Tibial nerve (tissue), 4 donors: ENCODE results near the gene SPART. TPM values are rescaled to one million over a fixed set of nuclear protein-coding genes. Genes with fewer than 3 reads are reported as not detected.

Experiments
- DNase-seq, 2 donors: peaks; one replicate each; pipeline ENCODE4 v3.0.0-alpha.2; 2019; ENCODE audit warnings: low spot score in 2 of 2
- H3K27ac ChIP-seq, 4 donors: fragments of 200-600 bp; sonication (generic) in 3 of 4; one replicate each; pipeline ENCODE4 v1.5.1; 2017 to 2019; ENCODE audit warnings: mild to moderate bottlenecking in 1 of 4
- H3K27me3 ChIP-seq, 2 donors: fragments of 200-600 bp; sonication (generic) in 1 of 2; one replicate each; pipeline versions ENCODE4 v1.5.1 to v1.6.0; 2017 to 2019
- H3K36me3 ChIP-seq, 3 donors: fragments of 200-600 bp; sonication (generic); one replicate each; pipeline ENCODE4 v1.5.1; 2018 to 2019
- H3K4me1 ChIP-seq, 4 donors: fragments of 200-600 bp; sonication (generic) in 3 of 4; one replicate each; pipeline ENCODE4 v1.5.1; 2017 to 2019
- H3K4me3 ChIP-seq, 4 donors: fragments of 200-600 bp; sonication (generic) in 3 of 4; one replicate each; pipeline ENCODE4 v1.5.1; 2017 to 2019; ENCODE audit warnings: mild to moderate bottlenecking in 1 of 4, moderate library complexity in 1 of 4
- H3K9me3 ChIP-seq, 4 donors: fragments of 200-600 bp; sonication (generic) in 3 of 4; one replicate each; pipeline ENCODE4 v1.5.1; 2017 to 2019
- EP300 ChIP-seq, 2 donors: sonication (generic); formaldehyde crosslinking; IDR thresholded peaks; one replicate each; pipeline ENCODE4 v1.6.1; 2017; ENCODE audit warnings: antibody characterized with exemption in 2 of 2, mild to moderate bottlenecking in 1 of 2
- POLR2A ChIP-seq, 2 donors: fragments of 450-650 bp; IDR thresholded peaks; one replicate each; pipeline ENCODE4 v1.6.1; 2017; ENCODE audit warnings: antibody characterized with exemption in 2 of 2, mild to moderate bottlenecking in 2 of 2, moderate library complexity in 2 of 2
- WGBS, 2 donors: methylation state at CpG; one replicate each; pipeline ENCODE4 v1.1.5; 2018; 5-methylcytosine and 5-hydroxymethylcytosine counted together
- total RNA-seq, 4 donors: library from RNA; depleted of rRNA; stranded (reverse); fragments of >200 nt; gene quantifications; one replicate each; pipeline ENCODE4 v1.1.0, GENCODE V29; 2016
- TF ChIP-seq, protein P1 (sequence below), 5 experiments: fragments of 200-600 bp in 3 of 5; fragments of 450-650 bp in 2 of 5; sonication (generic) in 3 of 5; IDR thresholded peaks; one replicate each; pipeline ENCODE4 v1.5.1; 2016 to 2019; ENCODE audit warnings: antibody characterized with exemption in 5 of 5, mild to moderate bottlenecking in 3 of 5, moderate library complexity in 2 of 5

Gene SPART
- total RNA-seq, 4 donors from 2014 or later: 50.7 to 77.4 (median 62.4) TPM

DNA sequence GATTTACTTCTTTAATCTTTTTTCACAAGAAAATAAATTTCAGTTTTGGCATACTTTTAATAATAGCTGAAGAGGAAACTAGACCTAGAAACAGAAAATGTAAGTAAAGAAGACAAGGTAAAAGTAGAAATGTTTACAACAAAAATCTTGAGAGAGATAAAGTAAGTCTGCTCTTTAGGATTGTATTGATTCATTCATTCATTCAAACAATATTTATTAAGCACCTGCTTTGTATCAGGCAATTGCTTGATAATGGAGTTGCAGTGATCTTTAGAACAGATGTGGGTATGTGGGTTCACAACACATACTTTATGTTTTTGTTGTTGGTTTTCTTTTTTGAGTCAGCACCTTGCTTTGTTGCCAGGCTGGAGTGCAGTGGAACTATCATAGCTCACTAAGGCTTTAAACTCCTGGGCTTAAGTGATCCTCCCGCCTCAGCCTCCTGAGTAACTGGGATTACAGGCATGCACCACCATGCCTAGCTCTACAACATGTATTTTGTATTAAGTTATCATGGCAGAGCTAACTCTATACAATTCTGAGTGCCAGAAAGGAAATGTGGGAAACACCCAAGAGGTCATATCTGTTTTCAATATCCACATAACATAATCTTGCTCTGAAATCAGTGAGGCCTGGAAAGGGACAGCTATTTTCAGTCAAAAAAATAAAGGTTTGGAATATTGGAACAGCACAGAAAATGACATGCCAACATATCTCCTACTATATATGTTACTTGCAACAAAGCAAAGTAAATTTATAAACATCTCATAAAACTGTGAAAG, 8.8 kb upstream of the SPART start:
- Histone ChIP-seq H3K27ac (no peak overlapping the region), H3K4me3 (no peak overlapping the region), H3K27me3 (no peaks in the 10 kb centered on the region), H3K9me3 (no peaks in the 10 kb centered on the region), H3K4me1 (peaks cover 0 to 44% (median 7%) of the 10 kb centered on the region in 4 donors), H3K36me3 (no peaks in the 10 kb centered on the region)
- TF ChIP-seq, protein P1, sequence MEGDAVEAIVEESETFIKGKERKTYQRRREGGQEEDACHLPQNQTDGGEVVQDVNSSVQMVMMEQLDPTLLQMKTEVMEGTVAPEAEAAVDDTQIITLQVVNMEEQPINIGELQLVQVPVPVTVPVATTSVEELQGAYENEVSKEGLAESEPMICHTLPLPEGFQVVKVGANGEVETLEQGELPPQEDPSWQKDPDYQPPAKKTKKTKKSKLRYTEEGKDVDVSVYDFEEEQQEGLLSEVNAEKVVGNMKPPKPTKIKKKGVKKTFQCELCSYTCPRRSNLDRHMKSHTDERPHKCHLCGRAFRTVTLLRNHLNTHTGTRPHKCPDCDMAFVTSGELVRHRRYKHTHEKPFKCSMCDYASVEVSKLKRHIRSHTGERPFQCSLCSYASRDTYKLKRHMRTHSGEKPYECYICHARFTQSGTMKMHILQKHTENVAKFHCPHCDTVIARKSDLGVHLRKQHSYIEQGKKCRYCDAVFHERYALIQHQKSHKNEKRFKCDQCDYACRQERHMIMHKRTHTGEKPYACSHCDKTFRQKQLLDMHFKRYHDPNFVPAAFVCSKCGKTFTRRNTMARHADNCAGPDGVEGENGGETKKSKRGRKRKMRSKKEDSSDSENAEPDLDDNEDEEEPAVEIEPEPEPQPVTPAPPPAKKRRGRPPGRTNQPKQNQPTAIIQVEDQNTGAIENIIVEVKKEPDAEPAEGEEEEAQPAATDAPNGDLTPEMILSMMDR (IDR thresholded peaks at IDR 0.05): no peak
- TF ChIP-seq POLR2A (IDR thresholded peaks at IDR 0.05): no peak
- no peak for TF ChIP-seq EP300 (IDR thresholded peaks at IDR 0.05)
- WGBS, 2 donors: 100% methylated on average over 1 of the region's 1 CpG
- no peak for DNase-seq

- 27 to 28% methylated on average over 3 of the region's 3 CpGs for WGBS, 2 donors
- no peak for DNase-seq
These were observed 6.8 kb upstream of the SPART start for GRCh38 chr13:36353001-36353400.

GRCh38 chr13:36352350-36352749, 6.2 kb upstream of the SPART start:
- Histone ChIP-seq H3K27me3 (no peaks in the 10 kb centered on the region), H3K9me3 (no peaks in the 10 kb centered on the region), H3K36me3 (no peaks in the 10 kb centered on the region), H3K4me3 (no peak overlapping the region), H3K27ac (peak overlapping the region in 1 of 4 donors; percentile 52), H3K4me1 (peaks cover 0 to 31% (median 4%) of the 10 kb centered on the region in 4 donors)
- no peak for DNase-seq
- TF ChIP-seq EP300 (IDR thresholded peaks at IDR 0.05) (no peak), POLR2A (IDR thresholded peaks at IDR 0.05) (no peak)
- TF ChIP-seq, protein P1 (IDR thresholded peaks at IDR 0.05): no peak

More at GRCh38 chr13:36353001-36353400, 6.8 kb upstream of the SPART start:
- no peaks in the 10 kb centered on the region for H3K27me3 ChIP-seq
- no peaks in the 10 kb centered on the region for H3K36me3 ChIP-seq
- H3K9me3 ChIP-seq: no peaks in the 10 kb centered on the region
- no peak overlapping the region for H3K4me3 ChIP-seq
- TF ChIP-seq, protein P1 (IDR thresholded peaks at IDR 0.05): no peak
- TF ChIP-seq EP300 (IDR thresholded peaks at IDR 0.05): no peak
- TF ChIP-seq POLR2A (IDR thresholded peaks at IDR 0.05): no peak
- peaks cover 0 to 34% (median 7%) of the 10 kb centered on the region in 4 donors for H3K4me1 ChIP-seq
- H3K27ac ChIP-seq: peak overlapping the region in 2 of 4 donors; percentile 7 to 52

DNA sequence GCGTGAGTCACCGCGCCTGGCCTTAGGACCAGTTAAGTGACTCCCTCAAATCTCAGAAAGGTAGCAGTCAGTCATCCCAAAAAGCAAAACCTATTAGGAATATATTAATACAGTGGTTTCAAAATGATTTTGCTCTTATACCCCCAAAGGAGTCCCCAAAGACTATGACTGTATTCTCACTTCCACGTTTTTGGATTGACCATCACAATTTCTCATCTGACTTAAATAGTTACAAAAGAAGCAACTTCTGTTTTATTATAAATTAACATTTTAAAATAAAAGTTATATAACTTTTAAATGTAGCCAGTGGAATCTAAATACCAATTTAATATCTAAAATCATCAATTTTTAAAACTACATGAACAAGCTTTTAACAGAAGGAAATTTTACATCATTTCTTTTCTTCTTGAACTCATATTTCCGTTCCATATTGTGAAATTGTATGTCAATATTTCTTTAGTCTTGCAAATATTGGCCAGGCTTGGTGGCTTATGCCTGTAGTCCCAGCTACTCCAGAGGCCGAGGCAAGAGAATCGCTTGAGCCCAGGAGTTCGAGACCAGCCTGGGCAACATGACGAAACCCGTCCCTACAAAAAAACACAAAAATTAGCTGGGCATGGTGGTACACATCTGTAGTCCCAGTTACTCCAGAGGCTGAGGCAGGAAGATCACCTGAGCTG, 1.5 kb upstream of the SPART start:
- Histone ChIP-seq H3K4me1 (peaks cover 0 to 38% (median 5%) of the 10 kb centered on the region in 4 donors), H3K27me3 (no peaks in the 10 kb centered on the region), H3K36me3 (no peaks in the 10 kb centered on the region), H3K9me3 (no peaks in the 10 kb centered on the region), H3K4me3 (no peak overlapping the region), H3K27ac (peak overlapping the region in 2 of 4 donors; percentile 100)
- DNase-seq: no peak
- WGBS, 2 donors: 85 to 88% methylated on average over 10 of the region's 10 CpGs
- TF ChIP-seq EP300 (IDR thresholded peaks at IDR 0.05): no peak
- no peak for TF ChIP-seq POLR2A (IDR thresholded peaks at IDR 0.05)
- TF ChIP-seq, protein P1 (IDR thresholded peaks at IDR 0.05): no peak
